Cardiac fibroblast (primary cell): Measurements from ENCODE around the gene LMLN.
"Not testable (repeated sequence)": the region's sequence is repeated elsewhere in the genome, so short reads cannot be mapped to it uniquely, and the experiment has no call there.

ENCODE experiments used
- DNase-seq, 2 donors: peaks; one replicate each; pipeline versions ENCODE4 v3.0.0 to v3.0.0-alpha.2; 2010; ENCODE audit warnings: low read depth in 2 of 2
- H3K4me3 ChIP-seq, 2 donors: replicated peaks in 1 of 2; 1 replicate in 1 of 2; 2 replicates in 1 of 2; pipeline ENCODE4 v1.5.1; 2011; ENCODE audit warnings: low read depth in 2 of 2, low read length in 2 of 2, mild to moderate bottlenecking in 2 of 2, moderate library complexity in 1 of 2
- TF ChIP-seq, protein P1 (sequence below): IDR thresholded peaks from one replicate; pipeline ENCODE4 v1.5.1; 2011; ENCODE audit warnings: low read depth, mild to moderate bottlenecking, low read length, inconsistent platforms

Gene LMLN, protein sequence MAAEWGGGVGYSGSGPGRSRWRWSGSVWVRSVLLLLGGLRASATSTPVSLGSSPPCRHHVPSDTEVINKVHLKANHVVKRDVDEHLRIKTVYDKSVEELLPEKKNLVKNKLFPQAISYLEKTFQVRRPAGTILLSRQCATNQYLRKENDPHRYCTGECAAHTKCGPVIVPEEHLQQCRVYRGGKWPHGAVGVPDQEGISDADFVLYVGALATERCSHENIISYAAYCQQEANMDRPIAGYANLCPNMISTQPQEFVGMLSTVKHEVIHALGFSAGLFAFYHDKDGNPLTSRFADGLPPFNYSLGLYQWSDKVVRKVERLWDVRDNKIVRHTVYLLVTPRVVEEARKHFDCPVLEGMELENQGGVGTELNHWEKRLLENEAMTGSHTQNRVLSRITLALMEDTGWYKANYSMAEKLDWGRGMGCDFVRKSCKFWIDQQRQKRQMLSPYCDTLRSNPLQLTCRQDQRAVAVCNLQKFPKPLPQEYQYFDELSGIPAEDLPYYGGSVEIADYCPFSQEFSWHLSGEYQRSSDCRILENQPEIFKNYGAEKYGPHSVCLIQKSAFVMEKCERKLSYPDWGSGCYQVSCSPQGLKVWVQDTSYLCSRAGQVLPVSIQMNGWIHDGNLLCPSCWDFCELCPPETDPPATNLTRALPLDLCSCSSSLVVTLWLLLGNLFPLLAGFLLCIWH

DNA sequence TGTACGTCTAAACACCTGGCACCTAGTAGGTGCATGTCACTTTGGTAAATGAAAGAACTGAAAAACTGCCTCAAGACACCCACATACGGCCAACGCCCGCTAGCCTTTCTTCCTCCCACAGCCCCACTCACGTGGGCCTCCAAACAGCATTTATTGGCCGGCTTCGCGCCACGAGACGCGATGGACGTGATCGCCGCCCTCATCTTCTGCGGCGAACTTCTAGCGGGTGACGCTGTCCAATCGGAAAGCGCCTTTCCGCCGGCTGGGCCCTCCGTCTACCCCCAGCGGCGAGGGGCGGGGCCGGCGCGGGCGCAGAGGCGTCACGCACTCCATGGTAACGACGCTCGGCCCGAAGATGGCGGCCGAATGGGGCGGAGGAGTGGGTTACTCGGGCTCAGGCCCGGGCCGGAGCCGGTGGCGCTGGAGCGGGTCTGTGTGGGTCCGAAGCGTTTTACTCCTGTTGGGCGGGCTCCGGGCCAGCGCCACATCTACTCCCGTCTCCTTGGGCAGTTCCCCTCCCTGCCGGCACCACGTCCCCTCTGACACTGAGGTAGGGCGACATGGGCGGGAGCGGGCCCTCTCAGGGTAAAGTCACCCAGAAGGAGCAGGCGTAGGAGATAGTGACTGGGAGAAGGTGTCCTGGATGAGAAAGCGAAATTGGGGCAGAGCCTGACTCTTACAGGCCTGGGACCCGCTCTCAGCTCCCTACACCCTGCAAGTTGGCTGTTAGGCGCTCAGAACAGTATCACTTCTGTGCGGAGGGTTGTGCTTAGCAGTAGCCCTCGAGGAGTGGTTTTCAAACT, at the start of gene LMLN:
Gene LMLN (plus strand): TSS at position 327 of the 803 bp plus-strand sequence. CDS start 29 bp downstream, at position 356.
- TF ChIP-seq, protein P1, sequence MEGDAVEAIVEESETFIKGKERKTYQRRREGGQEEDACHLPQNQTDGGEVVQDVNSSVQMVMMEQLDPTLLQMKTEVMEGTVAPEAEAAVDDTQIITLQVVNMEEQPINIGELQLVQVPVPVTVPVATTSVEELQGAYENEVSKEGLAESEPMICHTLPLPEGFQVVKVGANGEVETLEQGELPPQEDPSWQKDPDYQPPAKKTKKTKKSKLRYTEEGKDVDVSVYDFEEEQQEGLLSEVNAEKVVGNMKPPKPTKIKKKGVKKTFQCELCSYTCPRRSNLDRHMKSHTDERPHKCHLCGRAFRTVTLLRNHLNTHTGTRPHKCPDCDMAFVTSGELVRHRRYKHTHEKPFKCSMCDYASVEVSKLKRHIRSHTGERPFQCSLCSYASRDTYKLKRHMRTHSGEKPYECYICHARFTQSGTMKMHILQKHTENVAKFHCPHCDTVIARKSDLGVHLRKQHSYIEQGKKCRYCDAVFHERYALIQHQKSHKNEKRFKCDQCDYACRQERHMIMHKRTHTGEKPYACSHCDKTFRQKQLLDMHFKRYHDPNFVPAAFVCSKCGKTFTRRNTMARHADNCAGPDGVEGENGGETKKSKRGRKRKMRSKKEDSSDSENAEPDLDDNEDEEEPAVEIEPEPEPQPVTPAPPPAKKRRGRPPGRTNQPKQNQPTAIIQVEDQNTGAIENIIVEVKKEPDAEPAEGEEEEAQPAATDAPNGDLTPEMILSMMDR: no peak
- peak; percentile 97 to 98 for DNase-seq
- peak within 1 kb of the TSS; percentile 82 to 95 for H3K4me3 ChIP-seq

DNA sequence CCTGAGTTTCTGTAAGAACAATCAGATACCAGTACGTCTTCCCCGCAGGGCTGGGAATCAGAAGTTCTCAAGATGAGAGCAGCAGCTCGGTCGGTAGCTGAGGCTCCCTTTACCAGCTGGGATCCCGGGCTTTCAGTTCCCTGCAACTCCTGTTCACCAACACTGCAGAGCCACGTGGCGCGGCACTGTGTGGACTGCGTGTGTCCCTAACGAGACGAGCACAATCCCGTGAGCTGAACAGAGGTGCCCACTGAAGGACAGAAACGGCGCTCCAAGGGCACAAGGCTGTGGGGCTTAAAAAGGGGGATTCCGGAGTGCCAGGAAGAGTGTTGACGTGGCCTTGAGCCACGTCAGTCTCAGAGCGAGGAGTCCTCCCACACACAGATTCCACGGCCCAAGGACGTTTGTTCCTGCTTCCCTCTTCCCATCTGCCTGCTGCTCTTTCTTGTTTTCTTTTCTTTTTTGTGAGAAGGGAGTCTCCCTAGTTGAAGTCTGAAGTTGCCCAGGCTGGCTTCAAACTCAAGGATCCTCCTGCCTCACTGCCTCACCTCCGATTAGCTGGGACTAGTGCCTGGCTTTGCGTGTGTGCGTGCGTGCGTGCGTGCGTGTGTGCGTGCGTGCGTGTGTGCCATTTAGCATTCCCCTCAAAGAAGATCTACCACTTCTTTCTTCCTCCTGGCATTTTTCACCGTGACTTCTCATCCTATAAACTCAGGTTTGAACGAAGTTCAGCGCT, 47.1 kb upstream of the LMLN start:
- TF ChIP-seq, protein P1: no peak
- peak; percentile 17 to 27 for DNase-seq
- H3K4me3 ChIP-seq: no peak overlapping the region

DNA sequence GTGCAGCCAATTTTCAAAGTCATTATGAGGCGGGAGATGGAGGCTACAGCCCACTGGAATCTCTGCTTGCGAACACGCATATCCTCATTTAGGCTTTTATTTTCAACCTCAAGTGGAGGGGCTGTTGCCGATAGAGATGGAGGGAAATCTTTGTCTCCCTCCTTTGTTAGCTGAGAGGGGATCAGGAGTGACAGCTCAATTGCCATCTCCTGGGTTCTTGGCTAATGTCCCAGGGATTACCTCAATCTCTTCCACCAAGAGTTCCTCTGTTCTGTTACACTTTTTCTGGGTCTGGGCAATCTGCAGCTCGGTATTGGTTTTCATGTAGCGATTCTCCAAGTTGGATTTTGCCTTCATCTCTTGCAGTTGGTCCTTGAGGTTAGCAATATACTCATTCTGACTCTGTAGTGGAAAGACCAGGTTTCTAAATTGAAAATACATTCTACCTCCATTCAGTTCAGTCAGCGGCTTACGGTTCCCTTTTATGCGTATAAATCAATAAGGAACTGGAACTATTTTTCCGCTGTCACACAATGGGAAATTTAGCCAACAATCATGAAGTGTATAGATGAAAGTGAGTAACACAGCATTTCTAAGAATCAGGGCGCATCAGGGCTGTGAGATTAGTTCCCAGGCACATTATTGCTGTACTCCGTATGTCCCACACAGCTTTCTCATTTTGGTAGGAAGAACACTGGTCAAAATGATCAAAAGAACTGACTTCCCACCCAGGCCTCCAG, 46.2 kb upstream of the LMLN start:
- DNase-seq: no peak
- TF ChIP-seq, protein P1: no peak
- H3K4me3 ChIP-seq: no peak overlapping the region

DNA sequence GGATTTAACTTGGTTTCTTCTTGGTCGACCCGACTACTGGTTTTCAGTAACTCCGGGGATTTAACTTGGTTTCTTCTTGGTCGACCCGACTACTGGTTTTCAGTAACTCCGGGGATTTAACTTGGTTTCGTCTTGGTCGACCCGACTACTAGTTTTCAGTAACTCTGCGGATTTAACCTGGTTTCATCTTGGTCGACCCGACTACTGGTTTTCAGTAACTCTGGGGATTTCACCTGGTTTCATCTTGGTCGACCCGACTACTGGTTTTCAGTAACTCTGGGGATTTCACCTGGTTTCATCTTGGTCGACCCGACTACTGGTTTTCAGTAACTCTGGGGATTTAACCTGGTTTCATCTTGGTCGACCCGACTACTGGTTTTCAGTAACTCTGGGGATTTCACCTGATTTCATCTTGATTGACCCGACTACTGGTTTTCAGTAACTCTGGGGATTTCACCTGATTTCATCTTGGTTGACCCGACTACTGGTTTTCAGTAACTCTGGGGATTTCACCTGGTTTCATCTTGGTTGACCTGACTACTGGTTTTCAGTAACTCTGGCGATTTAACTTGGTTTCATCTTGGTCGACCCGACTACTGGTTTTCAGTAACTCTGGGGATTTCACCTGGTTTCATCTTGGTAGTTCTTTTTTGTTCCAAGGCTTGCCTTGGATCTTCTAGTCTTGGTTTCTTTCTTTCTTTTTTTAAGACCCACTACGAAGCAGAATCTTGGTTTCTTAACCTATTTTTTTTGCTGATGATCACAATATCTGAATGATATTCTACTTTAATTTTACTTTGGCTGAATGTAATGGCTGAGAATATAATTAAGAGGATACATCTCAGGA, 38.4 kb upstream of the LMLN start:
- not testable (repeated sequence) for DNase-seq, H3K4me3 ChIP-seq

DNA sequence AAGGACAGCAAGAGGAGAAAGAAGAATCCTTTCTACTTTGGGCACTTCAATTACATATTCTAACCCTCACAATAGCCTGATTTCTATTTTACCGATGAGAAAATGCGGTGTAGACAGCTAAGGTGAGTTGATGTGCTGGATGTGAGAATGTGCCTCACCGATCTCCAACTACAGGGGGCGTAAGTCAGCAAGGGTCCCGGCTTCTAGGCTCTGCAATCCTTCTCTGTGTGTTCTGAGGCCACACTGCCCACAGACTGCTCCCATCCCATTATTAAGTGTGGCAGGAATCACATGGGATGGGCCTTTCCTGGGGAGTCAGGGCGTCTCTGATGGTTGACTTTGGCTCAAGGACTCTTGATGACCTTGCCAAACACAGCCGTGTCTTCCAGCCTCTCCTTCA, 33.6 kb upstream of the LMLN start:
- TF ChIP-seq, protein P1: peak; percentile 9
- H3K4me3 ChIP-seq: no peak overlapping the region
- no peak for DNase-seq

DNA sequence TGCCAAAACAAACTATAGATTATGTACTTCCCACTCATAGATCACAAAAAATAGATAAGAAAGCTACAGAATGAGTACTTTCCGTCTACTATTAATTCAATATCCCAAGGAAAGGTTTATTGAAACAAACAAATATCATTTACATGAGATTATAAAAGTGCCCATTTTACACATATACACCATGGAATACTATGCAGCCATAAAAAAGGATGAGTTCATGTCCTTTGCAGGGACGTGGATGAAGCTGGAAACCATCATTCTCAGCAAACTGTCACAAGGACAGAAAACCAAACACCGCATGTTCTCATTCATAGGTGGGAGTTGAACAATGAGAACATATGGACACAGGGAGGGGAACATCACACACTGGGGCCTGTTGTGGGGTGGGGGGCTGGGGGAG, 32.4 kb upstream of the LMLN start:
- not testable (repeated sequence) for H3K4me3 ChIP-seq, DNase-seq
